ENCODE measurements around the gene PLAGL2.

DNA sequence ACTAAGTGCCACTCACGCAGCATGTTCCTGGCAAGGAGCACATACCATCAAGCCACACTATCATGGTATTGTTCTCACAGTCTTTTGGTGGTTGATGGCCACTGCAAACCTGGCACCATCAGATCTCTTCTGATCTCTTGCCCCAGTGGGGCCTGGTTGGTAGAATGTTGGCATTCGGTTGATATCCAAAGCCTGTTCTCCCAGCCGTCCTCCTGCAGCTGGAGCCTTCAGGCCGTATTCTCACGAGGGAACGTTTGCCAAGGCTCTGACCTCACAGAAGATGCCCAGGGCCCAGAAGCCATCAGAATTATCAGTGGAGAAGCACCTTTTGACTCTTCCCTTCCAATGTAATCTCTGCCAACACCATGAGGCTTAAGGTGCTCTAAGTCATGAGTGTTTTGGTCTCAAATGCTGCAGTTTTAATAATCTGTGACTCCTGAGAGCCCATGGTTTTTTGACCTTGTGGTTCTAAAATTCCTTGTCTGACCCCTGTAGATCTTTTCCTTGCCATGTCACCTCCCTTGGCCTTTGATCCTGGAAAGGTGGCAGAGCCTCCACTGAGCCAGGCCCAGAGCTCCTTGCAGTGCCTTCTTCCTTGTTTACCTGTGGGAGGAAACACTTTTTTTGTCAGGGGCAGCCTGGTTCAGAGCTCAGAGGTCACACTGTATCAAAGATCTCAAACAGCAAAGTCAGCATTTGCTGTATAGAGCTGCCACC is 27.9 kb upstream of the PLAGL2 start:
- no peak for TF ChIP-seq EP300 (IDR thresholded peaks at IDR 0.05)
- no peak for TF ChIP-seq POLR2A (IDR thresholded peaks at IDR 0.05)

Measured in tibial nerve (tissue), 3 donors.